Measurements from ENCODE around the gene KCNJ6. TPM values are rescaled to one million over a fixed set of nuclear protein-coding genes. Genes with fewer than 3 reads are reported as not detected.
A peak's percentile ranks its signal among the peaks of the same experiment; 100 is the strongest.

Gene KCNJ6
- total and polyA plus RNA-seq, 10 of the 15 experiments (the other 5 are each of a cell fraction or from before 2014, with no cell fraction given), result 0.03 to 0.07 (median 0.04) TPM; not detected in 7

DNA sequence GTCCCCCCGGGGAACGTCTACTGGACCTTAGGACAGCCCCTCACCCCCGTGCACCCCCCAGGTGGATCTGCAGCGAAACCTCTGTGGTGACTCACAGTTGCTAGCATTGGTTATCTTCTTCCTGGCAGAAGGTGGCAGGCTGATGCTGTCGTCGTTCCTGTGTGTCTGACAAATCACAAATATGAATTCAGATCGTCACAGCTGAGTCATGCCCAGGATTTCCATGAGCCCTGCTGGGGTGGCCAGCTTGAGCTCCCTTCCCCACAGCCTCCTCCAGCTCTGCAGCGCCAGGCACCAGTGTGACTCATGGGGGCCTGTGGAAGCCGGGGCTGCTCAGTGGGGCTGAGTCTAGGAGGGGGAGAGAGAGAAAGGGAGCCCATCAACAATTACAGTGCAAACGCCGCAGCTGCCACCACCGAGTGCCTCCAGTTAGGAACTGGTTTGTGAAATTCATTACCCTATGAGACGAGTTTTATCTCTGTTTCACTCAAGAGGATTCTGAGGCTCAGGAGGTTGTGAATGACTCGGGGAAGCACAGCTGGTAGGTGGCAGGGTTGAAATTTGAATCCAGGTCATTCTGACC lies 351.8 kb downstream of the KCNJ6 start (continued):
- TF ChIP-seq, protein P1, sequence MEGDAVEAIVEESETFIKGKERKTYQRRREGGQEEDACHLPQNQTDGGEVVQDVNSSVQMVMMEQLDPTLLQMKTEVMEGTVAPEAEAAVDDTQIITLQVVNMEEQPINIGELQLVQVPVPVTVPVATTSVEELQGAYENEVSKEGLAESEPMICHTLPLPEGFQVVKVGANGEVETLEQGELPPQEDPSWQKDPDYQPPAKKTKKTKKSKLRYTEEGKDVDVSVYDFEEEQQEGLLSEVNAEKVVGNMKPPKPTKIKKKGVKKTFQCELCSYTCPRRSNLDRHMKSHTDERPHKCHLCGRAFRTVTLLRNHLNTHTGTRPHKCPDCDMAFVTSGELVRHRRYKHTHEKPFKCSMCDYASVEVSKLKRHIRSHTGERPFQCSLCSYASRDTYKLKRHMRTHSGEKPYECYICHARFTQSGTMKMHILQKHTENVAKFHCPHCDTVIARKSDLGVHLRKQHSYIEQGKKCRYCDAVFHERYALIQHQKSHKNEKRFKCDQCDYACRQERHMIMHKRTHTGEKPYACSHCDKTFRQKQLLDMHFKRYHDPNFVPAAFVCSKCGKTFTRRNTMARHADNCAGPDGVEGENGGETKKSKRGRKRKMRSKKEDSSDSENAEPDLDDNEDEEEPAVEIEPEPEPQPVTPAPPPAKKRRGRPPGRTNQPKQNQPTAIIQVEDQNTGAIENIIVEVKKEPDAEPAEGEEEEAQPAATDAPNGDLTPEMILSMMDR (IDR thresholded peaks at IDR 0.05 in 2 of 3, conservative IDR thresholded peaks at IDR 0.05 in 1 of 3; ENCODE audit: control insufficient read depth in 2 of 3, extremely low read depth in 1 of 3, insufficient read depth in 1 of 3, low read depth in 3 of 3, low read length in 3 of 3), result peak in 2 of 3 experiments; percentile 17 to 47; a peak in 3 of 6 replicates
- TF ChIP-seq BACH1 (IDR thresholded peaks at IDR 0.05; ENCODE audit: borderline replicate concordance), result peak; percentile 43; the same call in 1 of the 2 replicates
- TF ChIP-seq, protein P2, sequence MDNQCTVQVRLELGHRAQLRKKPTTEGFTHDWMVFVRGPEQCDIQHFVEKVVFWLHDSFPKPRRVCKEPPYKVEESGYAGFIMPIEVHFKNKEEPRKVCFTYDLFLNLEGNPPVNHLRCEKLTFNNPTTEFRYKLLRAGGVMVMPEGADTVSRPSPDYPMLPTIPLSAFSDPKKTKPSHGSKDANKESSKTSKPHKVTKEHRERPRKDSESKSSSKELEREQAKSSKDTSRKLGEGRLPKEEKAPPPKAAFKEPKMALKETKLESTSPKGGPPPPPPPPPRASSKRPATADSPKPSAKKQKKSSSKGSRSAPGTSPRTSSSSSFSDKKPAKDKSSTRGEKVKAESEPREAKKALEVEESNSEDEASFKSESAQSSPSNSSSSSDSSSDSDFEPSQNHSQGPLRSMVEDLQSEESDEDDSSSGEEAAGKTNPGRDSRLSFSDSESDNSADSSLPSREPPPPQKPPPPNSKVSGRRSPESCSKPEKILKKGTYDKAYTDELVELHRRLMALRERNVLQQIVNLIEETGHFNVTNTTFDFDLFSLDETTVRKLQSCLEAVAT (IDR thresholded peaks at IDR 0.05), result no peak
- TF ChIP-seq, protein P3, sequence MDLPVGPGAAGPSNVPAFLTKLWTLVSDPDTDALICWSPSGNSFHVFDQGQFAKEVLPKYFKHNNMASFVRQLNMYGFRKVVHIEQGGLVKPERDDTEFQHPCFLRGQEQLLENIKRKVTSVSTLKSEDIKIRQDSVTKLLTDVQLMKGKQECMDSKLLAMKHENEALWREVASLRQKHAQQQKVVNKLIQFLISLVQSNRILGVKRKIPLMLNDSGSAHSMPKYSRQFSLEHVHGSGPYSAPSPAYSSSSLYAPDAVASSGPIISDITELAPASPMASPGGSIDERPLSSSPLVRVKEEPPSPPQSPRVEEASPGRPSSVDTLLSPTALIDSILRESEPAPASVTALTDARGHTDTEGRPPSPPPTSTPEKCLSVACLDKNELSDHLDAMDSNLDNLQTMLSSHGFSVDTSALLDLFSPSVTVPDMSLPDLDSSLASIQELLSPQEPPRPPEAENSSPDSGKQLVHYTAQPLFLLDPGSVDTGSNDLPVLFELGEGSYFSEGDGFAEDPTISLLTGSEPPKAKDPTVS (IDR thresholded peaks at IDR 0.05; ENCODE audit: low read depth, low read length), result no peak
- no peak for TF ChIP-seq CHD1 (IDR thresholded peaks at IDR 0.05; ENCODE audit: low read depth, low read length)

Measured in GM12878 (cell line).